HEK293 (cell line): ENCODE results near the gene HDAC11.

ENCODE experiments used
- BCL6B ChIP-seq: fragments of 450-650 bp; formaldehyde crosslinking; IDR thresholded peaks from 2 replicates; pipeline ENCODE4 v1.5.1; 2017; ENCODE audit warnings: missing biosample characterization, missing genetic modification characterization
- IKZF3 ChIP-seq: fragments of 450-650 bp; IDR thresholded peaks from 2 replicates; pipeline ENCODE4 v1.5.0; 2018; ENCODE audit warnings: missing biosample characterization, mild to moderate bottlenecking, missing genetic modification characterization, moderate library complexity
- SP3 ChIP-seq: fragments of 450-650 bp; formaldehyde crosslinking; IDR thresholded peaks from 2 replicates; pipeline ENCODE4 v1.5.1; 2016; ENCODE audit warnings: missing biosample characterization, missing genetic modification characterization
- ZBTB21 ChIP-seq: fragments of 450-650 bp; formaldehyde crosslinking; IDR thresholded peaks from 2 replicates; pipeline ENCODE4 v1.5.1; 2017; ENCODE audit warnings: missing biosample characterization, missing genetic modification characterization
- ZBTB8A ChIP-seq: fragments of 450-650 bp; formaldehyde crosslinking; IDR thresholded peaks from 2 replicates; pipeline ENCODE4 v1.5.1; 2016; ENCODE audit warnings: missing biosample characterization, missing genetic modification characterization
- ZFP3 ChIP-seq: fragments of 450-650 bp; formaldehyde crosslinking; IDR thresholded peaks from 2 replicates; pipeline ENCODE4 v1.5.1; 2016; ENCODE audit warnings: low read depth, missing biosample characterization, missing genetic modification characterization
- ZNF174 ChIP-seq: fragments of 450-650 bp; formaldehyde crosslinking; IDR thresholded peaks from 2 replicates; pipeline ENCODE4 v1.5.0; 2017; ENCODE audit warnings: missing biosample characterization, mild to moderate bottlenecking, missing genetic modification characterization
- ZNF23 ChIP-seq: fragments of 450-650 bp; formaldehyde crosslinking; IDR thresholded peaks from 2 replicates; pipeline ENCODE4 v1.5.1; 2016; ENCODE audit warnings: missing biosample characterization, missing genetic modification characterization, borderline replicate concordance
- ZNF324 ChIP-seq: fragments of 450-650 bp; formaldehyde crosslinking; IDR thresholded peaks from 2 replicates; pipeline ENCODE4 v1.5.1; 2016; ENCODE audit warnings: missing biosample characterization, missing genetic modification characterization
- ZNF426 ChIP-seq: fragments of 450-650 bp; formaldehyde crosslinking; IDR thresholded peaks from 2 replicates; pipeline ENCODE4 v1.5.1; 2017; ENCODE audit warnings: missing biosample characterization, missing genetic modification characterization, mild to moderate bottlenecking, inconsistent platforms, moderate library complexity
- ZNF433 ChIP-seq: fragments of 450-650 bp; formaldehyde crosslinking; IDR thresholded peaks from 2 replicates; pipeline ENCODE4 v1.5.1; 2016; ENCODE audit warnings: missing biosample characterization, missing genetic modification characterization, low read depth
- ZNF843 ChIP-seq: fragments of 450-650 bp; formaldehyde crosslinking; IDR thresholded peaks from 2 replicates; pipeline ENCODE4 v1.5.1; 2016; ENCODE audit warnings: missing biosample characterization, missing genetic modification characterization
- ZSCAN16 ChIP-seq: fragments of 450-650 bp; formaldehyde crosslinking; IDR thresholded peaks from 2 replicates; pipeline ENCODE4 v1.5.1; 2016; ENCODE audit warnings: missing biosample characterization, missing genetic modification characterization
- ZSCAN23 ChIP-seq: fragments of 450-650 bp; formaldehyde crosslinking; IDR thresholded peaks from 2 replicates; pipeline ENCODE4 v1.5.1; 2016; ENCODE audit warnings: missing biosample characterization, missing genetic modification characterization
- ZSCAN5A ChIP-seq: fragments of 450-650 bp; formaldehyde crosslinking; IDR thresholded peaks from 2 replicates; pipeline ENCODE4 v1.5.1; 2016; ENCODE audit warnings: missing biosample characterization, missing genetic modification characterization
- TF ChIP-seq, protein P1 (sequence below): fragments of 450-650 bp; formaldehyde crosslinking; conservative IDR thresholded peaks from 2 replicates; pipeline ENCODE4 v1.5.1; 2016; ENCODE audit warnings: low read depth, missing biosample characterization, missing genetic modification characterization
- TF ChIP-seq, protein P2 (sequence below): fragments of 450-650 bp; formaldehyde crosslinking; IDR thresholded peaks from 2 replicates; pipeline ENCODE4 v1.5.1; 2017; ENCODE audit warnings: missing biosample characterization, missing genetic modification characterization
- TF ChIP-seq, protein P3 (sequence below): fragments of 450-650 bp; formaldehyde crosslinking; IDR thresholded peaks from 2 replicates; pipeline ENCODE4 v1.5.1; 2016; ENCODE audit warnings: missing biosample characterization, missing genetic modification characterization
- TF ChIP-seq, protein P4 (sequence below): fragments of 450-650 bp; formaldehyde crosslinking; IDR thresholded peaks from 2 replicates; pipeline ENCODE4 v1.5.1; 2016; ENCODE audit warnings: missing biosample characterization, missing genetic modification characterization
- TF ChIP-seq, protein P5 (sequence below): fragments of 450-650 bp; formaldehyde crosslinking; IDR thresholded peaks from 2 replicates; pipeline ENCODE4 v1.5.1; 2016; ENCODE audit warnings: missing biosample characterization, missing genetic modification characterization

HDAC11 gene

GRCh38 chr3:13461169-13462124 is 18.7 kb upstream of the HDAC11 start (continued):
- TF ChIP-seq, protein P1, sequence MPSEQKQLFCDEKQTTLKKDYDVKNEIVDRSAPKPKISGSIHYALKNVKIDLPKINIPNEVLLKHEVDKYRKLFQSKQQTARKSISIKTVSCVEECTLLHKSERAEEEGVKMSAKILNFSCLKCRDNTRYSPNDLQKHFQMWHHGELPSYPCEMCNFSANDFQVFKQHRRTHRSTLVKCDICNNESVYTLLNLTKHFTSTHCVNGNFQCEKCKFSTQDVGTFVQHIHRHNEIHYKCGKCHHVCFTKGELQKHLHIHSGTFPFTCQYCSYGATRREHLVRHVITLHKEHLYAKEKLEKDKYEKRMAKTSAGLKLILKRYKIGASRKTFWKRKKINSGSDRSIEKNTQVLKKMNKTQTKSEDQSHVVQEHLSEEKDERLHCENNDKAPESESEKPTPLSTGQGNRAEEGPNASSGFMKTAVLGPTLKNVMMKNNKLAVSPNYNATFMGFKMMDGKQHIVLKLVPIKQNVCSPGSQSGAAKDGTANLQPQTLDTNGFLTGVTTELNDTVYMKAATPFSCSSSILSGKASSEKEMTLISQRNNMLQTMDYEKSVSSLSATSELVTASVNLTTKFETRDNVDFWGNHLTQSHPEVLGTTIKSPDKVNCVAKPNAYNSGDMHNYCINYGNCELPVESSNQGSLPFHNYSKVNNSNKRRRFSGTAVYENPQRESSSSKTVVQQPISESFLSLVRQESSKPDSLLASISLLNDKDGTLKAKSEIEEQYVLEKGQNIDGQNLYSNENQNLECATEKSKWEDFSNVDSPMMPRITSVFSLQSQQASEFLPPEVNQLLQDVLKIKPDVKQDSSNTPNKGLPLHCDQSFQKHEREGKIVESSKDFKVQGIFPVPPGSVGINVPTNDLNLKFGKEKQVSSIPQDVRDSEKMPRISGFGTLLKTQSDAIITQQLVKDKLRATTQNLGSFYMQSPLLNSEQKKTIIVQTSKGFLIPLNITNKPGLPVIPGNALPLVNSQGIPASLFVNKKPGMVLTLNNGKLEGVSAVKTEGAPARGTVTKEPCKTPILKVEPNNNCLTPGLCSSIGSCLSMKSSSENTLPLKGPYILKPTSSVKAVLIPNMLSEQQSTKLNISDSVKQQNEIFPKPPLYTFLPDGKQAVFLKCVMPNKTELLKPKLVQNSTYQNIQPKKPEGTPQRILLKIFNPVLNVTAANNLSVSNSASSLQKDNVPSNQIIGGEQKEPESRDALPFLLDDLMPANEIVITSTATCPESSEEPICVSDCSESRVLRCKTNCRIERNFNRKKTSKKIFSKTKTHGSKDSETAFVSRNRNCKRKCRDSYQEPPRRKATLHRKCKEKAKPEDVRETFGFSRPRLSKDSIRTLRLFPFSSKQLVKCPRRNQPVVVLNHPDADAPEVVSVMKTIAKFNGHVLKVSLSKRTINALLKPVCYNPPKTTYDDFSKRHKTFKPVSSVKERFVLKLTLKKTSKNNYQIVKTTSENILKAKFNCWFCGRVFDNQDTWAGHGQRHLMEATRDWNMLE (tag by site-specific recombination): peak; percentile 37; the same call in 1 of the 2 replicates
- TF ChIP-seq SP3: no peak
- 0 out of 2 replicates have a peak, but pooled peaks have one; percentile 19 for TF ChIP-seq IKZF3 (tag by site-specific recombination)
- TF ChIP-seq, protein P2, sequence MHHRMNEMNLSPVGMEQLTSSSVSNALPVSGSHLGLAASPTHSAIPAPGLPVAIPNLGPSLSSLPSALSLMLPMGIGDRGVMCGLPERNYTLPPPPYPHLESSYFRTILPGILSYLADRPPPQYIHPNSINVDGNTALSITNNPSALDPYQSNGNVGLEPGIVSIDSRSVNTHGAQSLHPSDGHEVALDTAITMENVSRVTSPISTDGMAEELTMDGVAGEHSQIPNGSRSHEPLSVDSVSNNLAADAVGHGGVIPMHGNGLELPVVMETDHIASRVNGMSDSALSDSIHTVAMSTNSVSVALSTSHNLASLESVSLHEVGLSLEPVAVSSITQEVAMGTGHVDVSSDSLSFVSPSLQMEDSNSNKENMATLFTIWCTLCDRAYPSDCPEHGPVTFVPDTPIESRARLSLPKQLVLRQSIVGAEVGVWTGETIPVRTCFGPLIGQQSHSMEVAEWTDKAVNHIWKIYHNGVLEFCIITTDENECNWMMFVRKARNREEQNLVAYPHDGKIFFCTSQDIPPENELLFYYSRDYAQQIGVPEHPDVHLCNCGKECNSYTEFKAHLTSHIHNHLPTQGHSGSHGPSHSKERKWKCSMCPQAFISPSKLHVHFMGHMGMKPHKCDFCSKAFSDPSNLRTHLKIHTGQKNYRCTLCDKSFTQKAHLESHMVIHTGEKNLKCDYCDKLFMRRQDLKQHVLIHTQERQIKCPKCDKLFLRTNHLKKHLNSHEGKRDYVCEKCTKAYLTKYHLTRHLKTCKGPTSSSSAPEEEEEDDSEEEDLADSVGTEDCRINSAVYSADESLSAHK (tag by site-specific recombination): no peak
- TF ChIP-seq ZSCAN23 (tag by site-specific recombination): no peak
- no peak for TF ChIP-seq ZSCAN5A (tag by site-specific recombination)
- TF ChIP-seq, protein P3, sequence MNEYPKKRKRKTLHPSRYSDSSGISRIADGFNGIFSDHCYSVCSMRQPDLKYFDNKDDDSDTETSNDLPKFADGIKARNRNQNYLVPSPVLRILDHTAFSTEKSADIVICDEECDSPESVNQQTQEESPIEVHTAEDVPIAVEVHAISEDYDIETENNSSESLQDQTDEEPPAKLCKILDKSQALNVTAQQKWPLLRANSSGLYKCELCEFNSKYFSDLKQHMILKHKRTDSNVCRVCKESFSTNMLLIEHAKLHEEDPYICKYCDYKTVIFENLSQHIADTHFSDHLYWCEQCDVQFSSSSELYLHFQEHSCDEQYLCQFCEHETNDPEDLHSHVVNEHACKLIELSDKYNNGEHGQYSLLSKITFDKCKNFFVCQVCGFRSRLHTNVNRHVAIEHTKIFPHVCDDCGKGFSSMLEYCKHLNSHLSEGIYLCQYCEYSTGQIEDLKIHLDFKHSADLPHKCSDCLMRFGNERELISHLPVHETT: no peak
- no peak for TF ChIP-seq ZNF174 (tag by site-specific recombination)
- TF ChIP-seq, protein P4, sequence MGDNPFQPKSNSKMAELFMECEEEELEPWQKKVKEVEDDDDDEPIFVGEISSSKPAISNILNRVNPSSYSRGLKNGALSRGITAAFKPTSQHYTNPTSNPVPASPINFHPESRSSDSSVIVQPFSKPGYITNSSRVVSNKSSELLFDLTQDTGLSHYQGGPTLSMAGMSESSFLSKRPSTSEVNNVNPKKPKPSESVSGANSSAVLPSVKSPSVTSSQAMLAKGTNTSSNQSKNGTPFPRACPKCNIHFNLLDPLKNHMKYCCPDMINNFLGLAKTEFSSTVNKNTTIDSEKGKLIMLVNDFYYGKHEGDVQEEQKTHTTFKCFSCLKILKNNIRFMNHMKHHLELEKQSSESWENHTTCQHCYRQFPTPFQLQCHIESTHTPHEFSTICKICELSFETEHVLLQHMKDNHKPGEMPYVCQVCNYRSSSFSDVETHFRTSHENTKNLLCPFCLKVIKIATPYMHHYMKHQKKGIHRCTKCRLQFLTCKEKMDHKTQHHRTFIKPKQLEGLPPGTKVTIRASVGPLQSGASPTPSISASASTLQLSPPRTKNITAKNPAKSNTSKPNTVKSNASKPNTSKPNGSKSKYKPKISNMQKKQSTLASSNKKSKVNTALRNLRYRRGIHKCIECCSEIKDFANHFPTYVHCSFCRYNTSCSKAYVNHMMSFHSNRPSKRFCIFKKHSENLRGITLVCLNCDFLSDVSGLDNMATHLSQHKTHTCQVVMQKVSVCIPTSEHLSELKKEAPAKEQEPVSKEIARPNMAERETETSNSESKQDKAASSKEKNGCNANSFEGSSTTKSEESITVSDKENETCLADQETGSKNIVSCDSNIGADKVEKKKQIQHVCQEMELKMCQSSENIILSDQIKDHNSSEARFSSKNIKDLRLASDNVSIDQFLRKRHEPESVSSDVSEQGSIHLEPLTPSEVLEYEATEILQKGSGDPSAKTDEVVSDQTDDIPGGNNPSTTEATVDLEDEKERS (tag by site-specific recombination): no peak
- no peak for TF ChIP-seq ZFP3 (tag by site-specific recombination)
- TF ChIP-seq ZBTB8A (tag by site-specific recombination): no peak
- TF ChIP-seq ZNF843 (tag by site-specific recombination): no peak
- TF ChIP-seq ZNF23: no peak
- TF ChIP-seq ZNF426: no peak
- TF ChIP-seq ZSCAN16 (tag by site-specific recombination): no peak
- TF ChIP-seq ZNF433 (tag by site-specific recombination): no peak
- TF ChIP-seq, protein P5, sequence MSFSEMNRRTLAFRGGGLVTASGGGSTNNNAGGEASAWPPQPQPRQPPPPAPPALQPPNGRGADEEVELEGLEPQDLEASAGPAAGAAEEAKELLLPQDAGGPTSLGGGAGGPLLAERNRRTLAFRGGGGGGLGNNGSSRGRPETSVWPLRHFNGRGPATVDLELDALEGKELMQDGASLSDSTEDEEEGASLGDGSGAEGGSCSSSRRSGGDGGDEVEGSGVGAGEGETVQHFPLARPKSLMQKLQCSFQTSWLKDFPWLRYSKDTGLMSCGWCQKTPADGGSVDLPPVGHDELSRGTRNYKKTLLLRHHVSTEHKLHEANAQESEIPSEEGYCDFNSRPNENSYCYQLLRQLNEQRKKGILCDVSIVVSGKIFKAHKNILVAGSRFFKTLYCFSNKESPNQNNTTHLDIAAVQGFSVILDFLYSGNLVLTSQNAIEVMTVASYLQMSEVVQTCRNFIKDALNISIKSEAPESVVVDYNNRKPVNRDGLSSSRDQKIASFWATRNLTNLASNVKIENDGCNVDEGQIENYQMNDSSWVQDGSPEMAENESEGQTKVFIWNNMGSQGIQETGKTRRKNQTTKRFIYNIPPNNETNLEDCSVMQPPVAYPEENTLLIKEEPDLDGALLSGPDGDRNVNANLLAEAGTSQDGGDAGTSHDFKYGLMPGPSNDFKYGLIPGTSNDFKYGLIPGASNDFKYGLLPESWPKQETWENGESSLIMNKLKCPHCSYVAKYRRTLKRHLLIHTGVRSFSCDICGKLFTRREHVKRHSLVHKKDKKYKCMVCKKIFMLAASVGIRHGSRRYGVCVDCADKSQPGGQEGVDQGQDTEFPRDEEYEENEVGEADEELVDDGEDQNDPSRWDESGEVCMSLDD (tag by site-specific recombination): peak; percentile 44; the same call in 1 of the 2 replicates
- no peak for TF ChIP-seq ZBTB21 (tag by site-specific recombination)
- 0 out of 2 replicates have a peak, but pooled peaks have one; percentile 61 for TF ChIP-seq ZNF324 (tag by site-specific recombination)
- no peak for TF ChIP-seq BCL6B (tag by site-specific recombination)
